HG03108 (cell line): ENCODE measurements around the gene TMTC1.

Source experiments
- ATAC-seq: cut with Tn5 transposase; IDR thresholded peaks from one replicate; pipeline ENCODE4 v1.9.1; 2021; ENCODE audit warnings: moderate library complexity; ENCODE audit not compliant: unreplicated experiment

The TMTC1 gene

DNA sequence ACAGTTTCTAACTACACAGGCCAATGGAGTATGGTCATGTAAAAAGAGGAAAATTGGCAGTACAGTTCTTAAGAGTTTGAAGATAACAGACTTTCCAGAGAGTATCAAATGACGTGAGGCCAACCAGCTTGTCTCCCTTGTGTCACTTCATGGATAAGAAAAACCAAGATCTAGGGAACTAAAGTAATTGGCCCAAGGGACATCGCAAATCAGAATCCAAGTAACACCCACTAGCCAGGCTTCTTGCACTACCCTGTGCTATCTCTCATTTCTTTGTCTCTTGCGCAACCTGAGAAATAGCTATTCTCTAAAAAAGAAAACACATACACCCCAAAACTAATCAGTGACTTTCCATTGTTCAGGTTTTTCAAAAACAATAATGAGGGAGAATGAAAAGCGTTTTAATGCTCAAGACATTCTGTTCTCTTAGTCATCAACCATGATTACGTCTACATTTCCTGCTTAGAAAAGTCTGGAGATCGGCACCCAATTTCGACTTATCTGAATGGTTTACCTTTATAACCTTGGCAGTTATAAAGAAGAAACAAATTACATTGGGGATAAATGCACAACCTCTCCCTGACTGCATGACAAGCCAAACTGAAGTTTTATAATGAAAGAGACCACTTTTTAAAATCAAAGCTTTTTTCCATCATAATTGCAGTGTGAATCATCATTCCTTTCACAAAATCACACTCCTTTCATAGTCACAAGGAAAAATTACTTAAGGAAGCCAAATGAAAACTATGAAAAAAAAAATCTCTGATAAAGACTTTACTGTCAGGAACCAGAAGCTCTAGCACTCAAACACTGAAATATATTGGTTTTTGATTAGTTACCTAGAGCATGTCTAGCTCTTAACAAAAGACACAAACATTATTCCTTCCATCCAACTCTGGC, 42.1 kb downstream of the TMTC1 start:
- no peak for ATAC-seq

DNA sequence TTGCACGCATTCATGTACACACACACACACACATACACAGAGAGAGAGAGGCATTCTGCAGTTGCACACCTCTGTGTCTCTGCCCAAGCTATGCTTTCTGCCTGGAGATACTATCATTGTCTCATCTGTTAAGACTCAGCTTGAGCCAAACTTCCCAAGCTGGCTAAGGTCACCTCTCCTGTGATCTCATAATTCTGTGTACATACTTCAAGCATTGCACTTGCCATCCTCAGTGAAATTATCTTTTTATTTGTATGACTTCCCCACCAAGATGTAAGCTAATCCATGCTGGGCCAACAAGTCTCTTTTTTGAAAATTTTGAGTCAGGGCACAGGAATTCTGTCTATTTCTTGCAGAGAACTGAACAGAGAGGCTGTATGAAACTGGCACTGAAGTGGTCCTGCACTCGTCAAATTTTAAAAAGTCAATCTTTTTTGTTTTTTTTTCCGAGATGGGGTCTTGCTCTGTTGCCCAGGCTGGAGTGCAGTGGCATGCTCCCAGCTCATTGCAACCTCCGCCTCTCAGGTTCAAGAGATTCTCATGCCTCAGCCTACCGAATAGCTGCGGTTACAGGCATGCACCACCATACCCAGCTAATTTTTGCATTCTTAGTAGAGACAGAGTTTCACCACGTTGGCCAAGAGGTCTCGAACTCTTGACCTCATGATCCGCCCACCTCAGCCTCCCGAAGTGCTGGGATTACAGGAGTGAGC, 44.3 kb downstream of the TMTC1 start:
- ATAC-seq = no peak

DNA sequence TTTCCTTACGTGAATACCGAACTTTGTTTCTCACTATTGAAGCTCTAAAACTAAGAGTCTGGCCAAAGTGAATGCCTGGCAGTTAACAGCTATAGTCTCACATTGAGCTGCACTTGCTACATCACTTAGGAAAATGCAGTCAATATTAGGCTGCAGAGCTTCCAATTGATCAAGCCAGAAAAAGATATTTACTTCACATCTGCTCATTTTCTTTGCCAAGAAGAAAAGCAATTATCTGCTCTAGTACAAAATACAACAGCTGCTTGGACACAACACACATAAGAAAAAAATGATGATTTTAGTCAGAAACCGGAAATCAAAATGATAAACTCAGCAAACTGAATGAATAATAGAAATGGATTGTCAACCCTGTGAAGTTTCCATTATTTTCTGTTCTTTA, 45.4 kb downstream of the TMTC1 start:
- ATAC-seq = no peak

DNA sequence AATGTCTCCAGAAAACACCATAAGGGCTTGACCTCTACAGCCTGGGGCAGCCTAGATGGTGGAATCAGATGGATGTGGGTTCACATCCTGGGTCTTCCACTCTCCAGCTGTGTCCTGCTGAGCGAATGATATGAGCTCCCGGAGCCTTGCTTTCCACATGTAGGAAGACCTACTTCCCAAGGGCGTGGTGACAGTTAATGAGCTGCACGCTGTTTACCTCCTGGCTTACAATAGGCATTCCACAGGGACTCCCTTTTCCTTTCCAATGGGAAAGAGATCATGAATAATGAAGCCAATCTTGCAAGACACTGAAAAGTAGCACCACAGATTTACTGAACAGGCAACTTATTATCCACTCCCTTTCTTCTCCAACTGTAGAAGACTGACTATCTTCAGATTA, 46.1 kb downstream of the TMTC1 start:
- ATAC-seq = no peak

DNA sequence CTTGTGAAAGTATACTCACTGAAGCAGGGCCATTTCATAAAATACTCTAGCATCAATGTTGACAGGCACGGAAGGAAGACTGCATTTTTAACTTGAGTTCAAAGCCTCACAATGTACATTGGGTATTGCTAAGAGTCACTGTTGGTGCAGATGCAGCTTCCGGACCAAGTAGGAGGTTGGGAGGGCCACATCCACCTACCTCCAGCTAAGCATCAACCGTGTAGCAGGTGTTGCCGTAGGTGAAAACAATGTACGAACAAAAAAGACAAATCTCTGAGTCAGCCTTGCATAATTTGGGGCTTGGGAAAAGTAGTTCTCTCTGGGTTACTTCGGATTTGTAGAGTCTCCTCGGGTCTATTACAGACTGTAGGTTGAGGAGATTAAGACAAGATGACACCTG, 48.1 kb downstream of the TMTC1 start:
- no peak for ATAC-seq

DNA sequence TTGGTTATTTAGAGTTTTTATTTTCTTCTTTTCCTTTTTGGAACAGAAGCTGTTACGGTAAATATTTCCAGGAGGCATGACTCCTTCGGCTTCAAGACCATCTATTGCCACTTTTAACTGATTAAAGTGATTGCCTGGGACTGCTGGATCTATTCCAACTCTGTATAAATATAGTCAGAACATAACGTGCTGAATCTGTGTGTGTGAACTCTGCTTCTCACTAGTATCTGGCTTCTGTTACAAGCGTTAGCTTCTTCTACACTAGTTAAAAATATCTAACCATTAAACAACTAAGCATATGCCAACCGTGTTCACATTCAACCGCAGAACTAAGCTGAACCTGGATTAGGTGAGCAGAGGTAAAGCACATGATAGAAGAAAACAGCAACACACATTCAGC, 49.0 kb downstream of the TMTC1 start:
- ATAC-seq = no peak

DNA sequence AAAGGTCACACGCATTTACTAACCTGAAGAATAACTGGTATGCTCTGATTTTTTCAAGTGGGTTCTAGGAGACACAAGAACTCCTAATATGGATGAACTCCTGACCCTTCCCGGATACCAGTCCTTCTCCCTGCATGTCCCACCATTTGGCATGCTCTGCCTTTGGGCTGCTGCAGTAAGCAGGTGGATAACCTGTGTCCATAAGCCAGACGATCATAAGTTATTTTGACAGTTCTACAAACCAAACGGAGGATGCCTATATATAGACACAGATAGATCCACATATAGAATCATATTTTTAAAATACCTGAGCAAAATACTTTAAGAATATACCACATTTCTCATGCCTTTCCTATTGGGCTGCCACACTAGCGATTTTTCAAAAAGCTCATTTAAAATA, 49.4 kb downstream of the TMTC1 start:
- ATAC-seq = no peak

DNA sequence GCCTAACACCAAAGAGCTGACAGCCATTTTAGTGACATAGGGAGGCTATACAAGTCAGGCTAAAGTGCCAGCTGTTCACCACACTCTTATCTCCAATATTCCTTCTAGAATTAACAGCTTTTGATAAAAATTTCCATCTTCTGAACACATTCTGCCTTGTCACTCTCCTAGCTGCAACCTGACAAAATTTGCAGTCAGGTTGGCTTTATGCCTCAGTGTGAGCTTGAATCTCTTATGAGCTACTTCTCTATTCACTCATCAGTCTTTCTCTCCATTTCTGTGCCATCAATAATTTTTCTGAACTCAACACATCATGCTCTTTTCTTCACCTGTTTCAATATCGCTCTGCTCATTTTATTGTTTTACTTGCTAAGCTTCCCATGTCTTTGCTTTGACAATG, 50.2 kb downstream of the TMTC1 start:
- no peak for ATAC-seq

DNA sequence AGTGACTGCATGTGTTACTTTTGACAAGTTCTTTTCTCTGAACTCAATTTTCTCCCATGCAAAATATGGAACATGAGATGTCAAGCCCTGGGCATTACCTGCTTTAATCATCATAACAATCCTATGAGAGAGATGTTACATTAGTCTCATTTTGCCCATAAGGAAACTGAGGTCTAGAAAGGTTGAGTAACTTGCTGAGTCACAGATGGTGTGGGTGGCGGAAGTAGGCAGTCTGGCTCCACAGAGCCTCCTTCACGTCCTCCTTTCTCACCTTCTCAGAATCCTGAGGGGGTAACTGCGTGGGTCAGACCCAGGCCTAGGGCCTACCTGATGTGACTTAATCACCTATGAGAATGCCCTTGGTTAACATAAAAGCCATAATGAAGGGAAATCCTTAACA, 50.7 kb downstream of the TMTC1 start:
- no peak for ATAC-seq

DNA sequence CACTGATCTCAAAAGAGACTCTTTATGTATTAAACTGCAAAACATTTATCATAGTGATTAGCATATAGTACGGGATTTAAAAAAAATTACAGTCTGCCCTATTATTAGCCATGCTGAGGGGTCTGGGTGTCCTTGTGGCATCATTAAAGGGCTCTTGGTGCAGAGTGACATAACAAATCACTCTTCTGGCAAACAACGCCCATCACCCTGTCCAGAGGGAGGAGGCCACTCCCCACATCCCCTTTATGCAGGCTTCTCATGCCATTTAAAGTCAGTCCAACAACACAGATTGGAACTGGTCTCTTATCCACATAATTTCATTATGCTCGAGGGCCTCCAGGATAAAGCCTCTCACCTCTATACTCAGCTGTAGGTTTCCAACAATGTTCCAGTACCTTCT, 51.1 kb downstream of the TMTC1 start:
- ATAC-seq = no peak

DNA sequence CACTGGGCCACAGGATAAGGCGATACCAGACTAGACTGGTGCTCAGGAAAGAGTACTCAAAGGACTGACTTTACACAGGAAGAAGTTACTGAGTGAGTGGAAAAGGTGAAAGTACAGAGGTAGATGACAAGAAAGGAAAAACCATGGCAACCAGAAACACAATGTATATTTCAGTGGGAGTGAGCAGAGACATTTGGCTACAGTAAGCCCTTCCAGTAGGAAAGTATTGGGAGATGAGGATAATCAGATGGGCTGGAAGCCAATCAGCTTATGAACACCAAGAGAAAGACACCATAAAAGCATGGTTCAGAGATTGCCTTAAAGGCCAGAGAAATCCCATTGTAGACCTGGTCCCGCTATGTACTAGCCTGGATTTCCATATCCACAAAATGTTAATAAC, 51.6 kb downstream of the TMTC1 start:
- no peak for ATAC-seq

DNA sequence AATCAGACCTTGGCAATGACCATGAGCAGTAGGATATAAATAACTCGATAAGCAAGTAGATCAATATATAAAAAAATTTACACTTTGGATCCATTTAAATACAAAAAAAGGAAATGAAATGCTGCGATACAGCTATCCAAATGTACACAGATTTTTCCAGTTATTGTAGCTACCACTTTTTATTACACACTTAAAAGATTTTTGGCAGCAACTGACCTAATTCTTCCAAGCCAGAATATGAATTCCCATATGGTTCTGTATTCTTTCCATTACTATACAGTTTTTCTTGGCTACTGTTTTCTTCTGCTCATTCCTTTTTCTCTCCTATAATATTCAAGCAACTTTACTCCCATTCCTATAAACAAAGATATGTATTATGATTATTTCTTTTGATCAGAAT, 52.2 kb downstream of the TMTC1 start:
- ATAC-seq = no peak

DNA sequence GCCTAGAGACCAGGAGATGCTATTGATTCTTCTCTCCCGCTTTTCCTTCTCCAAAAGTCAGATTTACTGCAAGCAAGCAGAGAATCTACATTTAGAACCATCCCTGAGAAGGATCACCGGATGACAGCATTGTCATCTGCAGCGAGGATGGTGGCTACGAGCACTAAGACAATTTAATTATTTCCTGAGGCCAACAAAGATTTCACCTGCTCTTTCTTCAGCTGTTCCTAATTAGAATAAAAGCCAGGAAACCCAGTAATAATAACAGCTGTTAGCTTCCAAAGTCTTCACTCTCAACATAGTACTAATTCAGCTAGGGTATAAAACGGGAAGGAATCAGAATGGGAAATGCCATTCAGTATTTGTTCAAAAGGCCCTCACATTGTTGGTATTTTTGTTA, 53.3 kb downstream of the TMTC1 start:
- ATAC-seq = no peak

DNA sequence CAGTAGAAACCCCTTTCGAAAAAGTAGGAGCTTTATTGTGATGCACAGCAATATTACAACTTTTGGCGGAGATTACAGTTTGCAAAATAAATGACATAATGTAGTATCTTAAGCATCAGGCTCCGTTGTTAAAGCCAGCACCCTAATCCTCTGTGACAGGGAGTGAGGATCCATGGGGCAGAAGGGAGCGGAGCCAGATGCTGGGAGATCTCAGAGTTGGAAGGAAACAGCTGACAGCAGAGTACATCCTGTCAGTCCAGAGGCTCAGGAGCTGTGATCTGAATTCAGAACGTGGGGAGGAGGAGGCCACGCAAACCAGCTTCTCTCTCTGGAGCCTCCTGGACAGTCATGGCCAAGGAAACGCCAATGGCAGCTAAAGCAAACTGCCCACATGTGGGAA, 55.7 kb downstream of the TMTC1 start:
- ATAC-seq = no peak

DNA sequence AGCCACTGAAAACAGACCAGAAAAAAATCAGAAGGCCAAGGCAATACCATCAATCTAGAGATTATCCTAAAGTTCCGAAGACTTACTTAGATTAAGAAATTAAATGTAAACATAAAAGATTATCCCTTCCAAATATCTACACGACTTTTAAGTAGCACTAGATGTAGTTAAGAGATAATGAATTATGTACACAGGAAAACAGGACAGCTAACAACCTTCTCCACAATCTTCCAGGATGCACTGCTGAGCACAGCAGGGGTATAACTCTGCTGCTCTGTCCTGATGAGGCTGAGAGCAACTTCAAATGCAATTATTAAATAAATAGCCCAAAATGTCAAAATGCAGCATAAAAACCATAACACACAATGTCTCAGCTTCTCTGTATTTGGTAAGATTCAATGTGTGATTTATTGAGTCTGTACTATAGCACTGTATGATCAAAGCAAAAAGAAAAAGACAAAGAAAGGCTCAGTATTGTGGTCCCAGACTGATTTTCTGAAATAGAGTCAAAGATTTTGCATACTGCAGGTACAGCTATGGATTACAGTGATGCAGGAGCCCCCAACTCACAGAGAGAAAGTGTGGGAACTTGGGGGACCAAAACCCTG, 56.9 kb downstream of the TMTC1 start:
- ATAC-seq = no peak

DNA sequence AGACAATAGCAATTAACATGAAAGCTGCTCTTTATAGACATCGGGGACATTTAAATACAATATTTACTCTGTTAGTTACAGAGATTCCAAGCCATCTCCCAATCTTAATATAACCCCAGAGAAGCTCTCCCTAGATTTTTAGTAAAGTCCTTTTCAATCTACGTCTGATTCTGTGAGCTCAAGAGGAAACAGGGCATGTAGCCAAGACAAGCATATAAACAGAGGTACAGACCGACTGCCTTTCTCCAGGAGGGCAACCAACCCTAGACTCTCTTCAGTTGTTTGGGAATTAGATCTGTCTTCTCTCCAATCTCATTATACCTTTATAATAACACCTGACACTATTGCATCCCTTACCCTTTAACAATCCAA, 57.4 kb downstream of the TMTC1 start:
- ATAC-seq = no peak

DNA sequence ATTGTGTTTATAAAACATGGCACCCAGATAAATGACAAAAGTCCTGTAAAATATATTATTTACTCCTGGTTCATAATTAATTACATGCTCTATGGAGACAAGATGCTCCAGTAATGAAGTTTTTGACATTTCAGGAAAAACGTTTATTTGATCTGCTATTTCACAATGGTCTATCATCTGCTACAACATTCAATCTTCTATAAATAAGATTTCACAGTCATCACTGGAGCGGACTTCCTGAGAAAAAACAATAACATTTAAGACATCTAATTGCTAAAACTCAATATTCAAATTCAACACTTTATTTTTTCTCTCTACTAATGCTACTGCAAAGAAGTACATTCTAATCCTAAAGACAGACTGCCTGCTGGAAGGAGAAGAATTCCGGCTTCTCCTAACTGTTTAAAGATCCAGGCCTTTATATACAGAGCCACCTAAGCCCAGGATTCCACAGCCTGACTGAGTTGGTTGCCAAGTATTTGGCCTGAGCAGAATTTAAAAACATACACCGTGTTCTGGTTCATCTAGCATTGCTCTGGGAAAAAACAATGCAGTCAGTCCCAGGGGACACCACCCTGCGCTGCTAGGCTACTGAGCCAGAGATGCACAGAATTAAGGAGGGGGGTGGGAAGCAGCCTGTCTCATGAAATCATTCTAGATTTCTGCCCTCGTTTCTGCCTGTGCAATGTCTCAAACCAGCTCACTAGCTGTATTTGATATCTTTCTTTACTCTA, 58.0 kb downstream of the TMTC1 start:
- ATAC-seq = no peak

DNA sequence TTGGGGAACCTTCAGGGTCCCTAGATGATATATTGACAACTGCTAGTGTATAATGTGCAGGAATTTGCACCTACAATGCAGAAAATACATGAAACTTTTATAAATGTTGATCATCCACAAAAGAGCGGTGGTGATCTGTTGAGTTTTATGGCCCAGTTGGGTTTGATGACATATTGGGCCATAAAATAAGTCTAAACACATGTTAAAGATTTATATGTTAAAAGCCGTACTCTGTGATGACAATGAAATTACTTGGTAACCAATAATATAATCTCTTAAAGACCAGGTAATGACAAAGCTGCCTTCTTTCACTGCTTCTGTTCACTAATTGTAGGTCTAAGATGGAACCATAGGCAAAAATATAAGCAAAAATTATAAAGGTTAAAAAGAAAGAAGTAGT, 61.6 kb downstream of the TMTC1 start:
- ATAC-seq = no peak

DNA sequence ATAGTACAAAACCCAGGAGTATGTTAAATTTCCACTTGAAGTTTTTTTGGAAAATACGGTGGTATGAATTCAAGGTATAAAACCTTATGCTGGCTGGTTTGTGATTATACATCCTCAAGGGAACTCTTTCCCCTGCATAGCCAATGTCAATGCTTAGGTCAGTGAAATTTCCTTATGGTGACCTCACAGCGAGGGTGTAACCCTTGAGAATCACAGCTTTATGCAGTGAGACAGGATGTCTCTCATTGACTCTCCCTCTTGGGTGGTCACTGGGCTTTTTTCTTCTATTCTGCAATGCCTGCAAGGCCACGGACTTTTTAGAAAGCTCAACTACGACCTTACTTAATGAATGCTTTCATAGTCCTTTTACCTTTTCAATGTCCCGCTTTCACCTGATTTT, 64.4 kb downstream of the TMTC1 start:
- ATAC-seq = no peak

DNA sequence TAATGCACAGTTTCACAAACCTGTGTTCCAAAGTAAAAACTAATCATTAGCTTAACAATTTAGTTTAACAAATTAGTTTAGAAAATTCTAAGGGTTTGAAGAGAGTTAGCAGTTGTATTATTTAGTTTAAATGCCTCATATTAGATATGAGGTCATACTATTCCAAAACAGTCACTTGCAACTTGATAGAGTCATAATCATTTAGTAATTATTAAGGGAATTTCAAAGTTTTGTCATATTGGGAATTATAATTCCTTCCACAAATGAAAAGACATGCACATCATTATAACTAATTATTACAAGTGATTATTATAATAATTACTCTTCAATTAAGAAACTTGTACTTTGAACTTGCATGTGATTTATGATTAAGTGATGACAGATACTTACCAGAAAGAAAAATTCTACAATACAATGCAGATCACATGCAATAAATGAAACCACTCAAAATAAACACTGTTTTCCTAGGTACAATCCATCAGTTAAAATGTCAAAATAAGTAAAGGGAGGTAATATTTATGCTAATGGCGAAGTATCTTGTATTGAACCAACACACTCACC, 66.1 kb downstream of the TMTC1 start:
- no peak for ATAC-seq

DNA sequence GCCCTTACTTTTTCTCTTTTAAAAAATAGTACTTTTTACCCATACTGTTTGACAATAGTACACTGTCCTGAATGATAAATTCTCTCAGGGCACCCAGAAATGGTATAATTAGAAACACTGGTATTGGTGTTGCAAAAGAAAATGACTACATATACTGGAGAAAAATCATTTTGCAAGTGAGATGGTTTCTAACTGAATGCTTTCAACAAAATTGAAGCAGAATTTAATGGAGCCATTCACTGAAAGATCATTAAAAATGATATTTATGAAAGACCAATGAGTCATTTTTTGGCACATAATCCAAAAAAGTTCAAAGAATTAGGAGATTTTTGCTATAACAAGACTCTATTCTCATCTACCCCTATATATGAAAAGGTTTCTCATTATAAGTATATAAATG, 68.8 kb downstream of the TMTC1 start:
- no peak for ATAC-seq
